Subcutaneous adipose tissue (tissue), 4 donors: Measurements from ENCODE around the gene TP53BP1. TPM values are rescaled to one million over a fixed set of nuclear protein-coding genes. Genes with fewer than 3 reads are reported as not detected.

Experiments
- CTCF ChIP-seq: fragments of 450-650 bp; IDR thresholded peaks from one replicate; pipeline ENCODE4 v1.5.1; 2016; ENCODE audit warnings: low read depth, mild to moderate bottlenecking, control low read depth, antibody characterized with exemption, moderate library complexity
- total RNA-seq, 4 donors: library from RNA; depleted of rRNA; stranded (reverse); fragments of >200 nt; gene quantifications; one replicate each; pipeline ENCODE4 v1.1.0, GENCODE V29; 2016

TP53BP1 gene
- total RNA-seq, 4 donors from 2014 or later, result 29.3 to 49.5 (median 40.2) TPM

- TF ChIP-seq CTCF, result no peak
Measured at GRCh38 chr15:43433165-43433564, 59.8 kb downstream of the TP53BP1 start.

GRCh38 chr15:43429687-43430086, 63.3 kb downstream of the TP53BP1 start:
- no peak for TF ChIP-seq CTCF

- no peak for TF ChIP-seq CTCF
Measured at GRCh38 chr15:43423793-43424192, 69.2 kb downstream of the TP53BP1 start.

- no peak for TF ChIP-seq CTCF
Measured at GRCh38 chr15:43420876-43421275, 72.1 kb downstream of the TP53BP1 start.

GRCh38 chr15:43420435-43420834, 72.5 kb downstream of the TP53BP1 start:
- no peak for TF ChIP-seq CTCF

GRCh38 chr15:43414196-43414595, 78.8 kb downstream of the TP53BP1 start:
- TF ChIP-seq CTCF, result no peak

- TF ChIP-seq CTCF, result no peak
Measured at GRCh38 chr15:43412096-43412495, 80.9 kb downstream of the TP53BP1 start.
